Activated CD8-positive, alpha-beta memory T cell treated with anti-CD3 and anti-CD28 coated beads, Interleukin-2, amount 10 ng/mL, durations not matched to agents 7 days and 5 days (primary cell): Measurements from ENCODE around the gene RALGAPB. TPM values are rescaled to one million over a fixed set of nuclear protein-coding genes. Genes with fewer than 3 reads are reported as not detected.
A peak's percentile ranks its signal among the peaks of the same experiment; 100 is the strongest.
"Not testable (repeated sequence)": the region's sequence is repeated elsewhere in the genome, so short reads cannot be mapped to it uniquely, and the experiment has no call there.

Source experiments
- ATAC-seq: fragments of 150-1000 bp; cut with Tn5 transposase; one replicate; pipeline ENCODE4 v1.10.0; 2021; ENCODE audit warnings: moderate library complexity
- CTCF ChIA-PET: fragments of 350-600 bp; sonication (Branson Sonifier 250); formaldehyde crosslinking; loops from one replicate; lab custom pipeline; 2021; ENCODE audit warnings: antibody characterized with exemption; lab: Charles Lee
- DNase-seq: peaks from one replicate; pipeline ENCODE4 v3.0.0-alpha.2; 2020
- H3K27ac Mint-ChIP-seq: one replicate; pipeline ENCODE4 v1.8.0; 2021; ENCODE audit warnings: mild to moderate bottlenecking, mixed read lengths
- H3K27me3 Mint-ChIP-seq: one replicate; pipeline ENCODE4 v1.8.0; 2021; ENCODE audit warnings: mixed read lengths
- H3K36me3 Mint-ChIP-seq: one replicate; pipeline ENCODE4 v1.8.0; 2021; ENCODE audit warnings: mild to moderate bottlenecking, mixed read lengths
- H3K4me1 Mint-ChIP-seq: one replicate; pipeline ENCODE4 v1.8.0; 2021; ENCODE audit warnings: mixed read lengths
- H3K4me3 Mint-ChIP-seq: one replicate; pipeline ENCODE4 v1.8.0; 2021; ENCODE audit warnings: mild to moderate bottlenecking, moderate library complexity, mixed read lengths
- H3K9me3 Mint-ChIP-seq: one replicate; pipeline ENCODE4 v1.8.0; 2022; ENCODE audit warnings: low read depth, mixed read lengths
- total RNA-seq, 2 experiments: library from RNA; stranded (reverse); gene quantifications; one replicate each; pipeline ENCODE4 v1.2.3, GENCODE V29; 2021

Gene RALGAPB
- total RNA-seq, 2 experiments from 2014 or later = 31.9 to 32.2 TPM

GRCh38 chr20:38471987-38472512 lies 593 bp upstream of the RALGAPB start:
- Mint-ChIP-seq H3K9me3 (no peaks in the 10 kb centered on the region), H3K4me3 (peak overlapping the region; percentile 83), H3K27me3 (peaks cover 6% of the 10 kb centered on the region), H3K36me3 (peaks cover 5% of the 10 kb centered on the region), H3K4me1 (peaks cover 39% of the 10 kb centered on the region), H3K27ac (peak overlapping the region; percentile 71)
- ATAC-seq = no peak
- no peak for DNase-seq
- CTCF ChIA-PET = interaction anchor here (0.9 to 3.1 kb wide), 9 partner anchors 12 to 279 kb away, joined by 3 to 22 read pairs (median 4); partner anchors contain the start of gene SNHG17

DNA sequence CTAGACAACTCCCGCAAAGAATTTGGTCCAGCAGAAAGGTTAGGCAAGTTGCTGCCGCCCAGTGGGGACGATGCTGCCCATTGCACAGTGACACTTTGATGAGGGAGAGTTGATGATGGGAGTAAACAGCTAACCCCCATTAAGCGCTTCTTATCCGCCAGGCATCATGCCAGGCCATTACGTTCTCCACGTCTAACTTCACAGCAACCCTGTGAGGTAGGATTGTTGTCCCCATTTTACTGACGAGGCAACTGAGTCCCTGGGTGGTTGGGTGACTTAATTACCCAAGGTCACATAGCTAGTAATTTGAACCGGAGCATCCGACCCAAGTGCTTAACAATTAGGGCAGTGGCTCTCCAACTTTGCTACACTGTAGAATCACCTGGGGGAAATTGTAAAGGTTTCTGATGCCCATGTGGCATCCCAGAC lies 738 bp downstream of the RALGAPB start:
- H3K4me1 Mint-ChIP-seq = peaks cover 39% of the 10 kb centered on the region
- H3K36me3 Mint-ChIP-seq = peaks cover 5% of the 10 kb centered on the region
- H3K27ac Mint-ChIP-seq = peak overlapping the region; percentile 76
- H3K9me3 Mint-ChIP-seq = no peaks in the 10 kb centered on the region
- H3K4me3 Mint-ChIP-seq = peak overlapping the region; percentile 83
- DNase-seq (no peak), ATAC-seq (no peak)
- CTCF ChIA-PET = interaction anchor here (1.4 to 3.1 kb wide), 7 partner anchors 16 to 156 kb away, joined by 3 to 22 read pairs (median 4); partner anchors contain the start of gene SNHG17
- peaks cover 6% of the 10 kb centered on the region for H3K27me3 Mint-ChIP-seq

- Mint-ChIP-seq H3K9me3 (peaks cover 2% of the 10 kb centered on the region), H3K27me3 (no peaks in the 10 kb centered on the region), H3K27ac (no peak overlapping the region), H3K36me3 (peaks cover 17% of the 10 kb centered on the region), H3K4me3 (no peak overlapping the region), H3K4me1 (peaks cover 32% of the 10 kb centered on the region)
- no peak for DNase-seq
- no peak for ATAC-seq
- CTCF ChIA-PET = no interaction called here
Measured at GRCh38 chr20:38477747-38478146, 5.1 kb downstream of the RALGAPB start.

DNA sequence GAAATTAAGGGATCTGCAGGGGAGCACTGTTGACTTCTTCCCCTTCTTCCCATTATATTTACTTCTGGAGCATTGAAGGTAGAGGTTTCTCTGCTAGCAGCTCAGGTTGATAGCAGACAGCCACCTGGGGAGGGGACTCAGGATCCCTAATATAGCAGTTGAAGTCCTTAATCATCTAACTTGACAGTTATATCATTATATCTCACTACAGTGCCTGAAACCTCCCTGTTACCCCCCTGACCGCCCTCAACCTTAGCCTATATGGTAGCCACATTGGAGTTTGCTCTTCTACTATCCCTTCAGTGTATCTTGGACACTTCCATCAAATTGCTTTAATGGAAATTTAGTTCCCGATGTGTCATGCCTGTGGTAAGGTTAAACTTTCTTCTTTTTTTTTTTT lies 7.0 kb downstream of the RALGAPB start:
- H3K27ac Mint-ChIP-seq = no peak overlapping the region
- CTCF ChIA-PET = interaction anchor here (0.7 to 0.8 kb wide), 2 partner anchors 55 to 72 kb away, joined by 3 read pairs; no protein-coding TSS in a partner anchor
- H3K36me3 Mint-ChIP-seq = peaks cover 16% of the 10 kb centered on the region
- H3K27me3 Mint-ChIP-seq = no peaks in the 10 kb centered on the region
- peaks cover 18% of the 10 kb centered on the region for H3K4me1 Mint-ChIP-seq
- ATAC-seq (no peak), DNase-seq (no peak)
- H3K4me3 Mint-ChIP-seq = no peak overlapping the region
- H3K9me3 Mint-ChIP-seq = peaks cover 2% of the 10 kb centered on the region

DNA sequence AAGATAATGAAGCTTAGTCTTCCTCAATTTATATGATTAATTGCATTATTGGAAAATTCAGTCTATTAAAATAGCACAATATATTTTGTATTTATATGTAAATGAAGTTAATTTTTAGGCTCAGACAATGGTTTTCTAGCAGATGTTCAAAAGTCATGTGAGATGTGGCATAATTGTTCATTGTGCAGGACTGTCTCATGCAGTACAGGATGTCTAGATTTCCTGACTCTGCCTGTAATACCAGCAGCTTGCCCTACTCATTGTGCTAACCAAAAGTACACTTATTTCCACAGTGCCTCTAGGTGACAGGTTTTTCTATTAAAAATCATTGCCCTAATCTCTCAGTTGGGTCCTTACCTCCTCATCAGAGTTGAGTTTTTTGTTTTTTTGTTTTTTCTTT lies 12.4 kb downstream of the RALGAPB start:
- peaks cover 3% of the 10 kb centered on the region for H3K4me1 Mint-ChIP-seq
- H3K4me3 Mint-ChIP-seq = no peak overlapping the region
- H3K9me3 Mint-ChIP-seq = peaks cover 2% of the 10 kb centered on the region
- no peaks in the 10 kb centered on the region for H3K27me3 Mint-ChIP-seq
- H3K36me3 Mint-ChIP-seq = peaks cover 23% of the 10 kb centered on the region
- H3K27ac Mint-ChIP-seq = no peak overlapping the region
- CTCF ChIA-PET = no interaction called here
- DNase-seq (no peak), ATAC-seq (no peak)

GRCh38 chr20:38489181-38489580 lies 16.5 kb downstream of the RALGAPB start:
- DNase-seq (no peak), ATAC-seq (no peak)
- Mint-ChIP-seq H3K36me3 (peaks cover 34% of the 10 kb centered on the region), H3K9me3 (no peaks in the 10 kb centered on the region), H3K4me1 (peaks cover 3% of the 10 kb centered on the region), H3K27me3 (no peaks in the 10 kb centered on the region), H3K4me3 (no peak overlapping the region), H3K27ac (no peak overlapping the region)
- CTCF ChIA-PET = no interaction called here

GRCh38 chr20:38497246-38497935 lies 24.7 kb downstream of the RALGAPB start:
- no peak overlapping the region for H3K27ac Mint-ChIP-seq
- H3K9me3 Mint-ChIP-seq = no peaks in the 10 kb centered on the region
- H3K4me3 Mint-ChIP-seq = no peak overlapping the region
- DNase-seq (no peak), ATAC-seq (no peak)
- H3K4me1 Mint-ChIP-seq = no peaks in the 10 kb centered on the region
- H3K27me3 Mint-ChIP-seq = no peaks in the 10 kb centered on the region
- H3K36me3 Mint-ChIP-seq = peaks cover 46% of the 10 kb centered on the region
- CTCF ChIA-PET = interaction anchor here (1.3 kb wide), 1 partner anchor 25 kb away, joined by 3 read pairs; the partner anchor contains the start of gene RALGAPB

- DNase-seq (no peak), ATAC-seq (no peak)
- H3K4me3 Mint-ChIP-seq = no peak overlapping the region
- H3K27me3 Mint-ChIP-seq = no peaks in the 10 kb centered on the region
- no peaks in the 10 kb centered on the region for H3K9me3 Mint-ChIP-seq
- no peaks in the 10 kb centered on the region for H3K4me1 Mint-ChIP-seq
- H3K36me3 Mint-ChIP-seq = peaks cover 48% of the 10 kb centered on the region
- CTCF ChIA-PET = no interaction called here
- no peak overlapping the region for H3K27ac Mint-ChIP-seq
Measured at GRCh38 chr20:38498909-38499308, 26.3 kb downstream of the RALGAPB start.

DNA sequence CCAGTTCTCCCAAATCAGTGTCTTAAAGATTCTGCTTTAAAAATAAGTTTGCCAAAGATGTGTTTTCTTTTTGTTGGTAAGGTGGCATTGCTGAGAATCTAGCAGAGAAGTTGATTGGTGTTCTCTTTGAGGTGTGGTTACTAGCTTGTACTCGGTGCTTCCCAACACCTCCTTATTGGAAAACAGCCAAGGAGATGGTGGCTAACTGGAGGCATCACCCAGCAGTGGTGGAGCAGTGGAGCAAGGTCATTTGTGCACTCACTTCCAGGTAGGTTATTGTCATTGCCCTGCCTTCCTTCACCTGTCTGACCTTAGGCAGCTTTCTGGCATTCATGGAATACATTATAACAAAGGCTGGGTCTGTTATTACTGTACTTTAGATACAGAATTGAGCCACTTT lies 26.7 kb downstream of the RALGAPB start:
- Mint-ChIP-seq H3K9me3 (no peaks in the 10 kb centered on the region), H3K27ac (no peak overlapping the region), H3K27me3 (no peaks in the 10 kb centered on the region), H3K4me1 (no peaks in the 10 kb centered on the region), H3K36me3 (peaks cover 48% of the 10 kb centered on the region), H3K4me3 (no peak overlapping the region)
- DNase-seq = no peak
- no peak for ATAC-seq
- CTCF ChIA-PET = no interaction called here

GRCh38 chr20:38501858-38502436 lies 29.3 kb downstream of the RALGAPB start:
- ATAC-seq (no peak), DNase-seq (no peak)
- Mint-ChIP-seq H3K4me1 (no peaks in the 10 kb centered on the region), H3K9me3 (peaks cover 4% of the 10 kb centered on the region), H3K4me3 (no peak overlapping the region), H3K36me3 (peaks cover 49% of the 10 kb centered on the region), H3K27ac (no peak overlapping the region), H3K27me3 (no peaks in the 10 kb centered on the region)
- CTCF ChIA-PET = no interaction called here

DNA sequence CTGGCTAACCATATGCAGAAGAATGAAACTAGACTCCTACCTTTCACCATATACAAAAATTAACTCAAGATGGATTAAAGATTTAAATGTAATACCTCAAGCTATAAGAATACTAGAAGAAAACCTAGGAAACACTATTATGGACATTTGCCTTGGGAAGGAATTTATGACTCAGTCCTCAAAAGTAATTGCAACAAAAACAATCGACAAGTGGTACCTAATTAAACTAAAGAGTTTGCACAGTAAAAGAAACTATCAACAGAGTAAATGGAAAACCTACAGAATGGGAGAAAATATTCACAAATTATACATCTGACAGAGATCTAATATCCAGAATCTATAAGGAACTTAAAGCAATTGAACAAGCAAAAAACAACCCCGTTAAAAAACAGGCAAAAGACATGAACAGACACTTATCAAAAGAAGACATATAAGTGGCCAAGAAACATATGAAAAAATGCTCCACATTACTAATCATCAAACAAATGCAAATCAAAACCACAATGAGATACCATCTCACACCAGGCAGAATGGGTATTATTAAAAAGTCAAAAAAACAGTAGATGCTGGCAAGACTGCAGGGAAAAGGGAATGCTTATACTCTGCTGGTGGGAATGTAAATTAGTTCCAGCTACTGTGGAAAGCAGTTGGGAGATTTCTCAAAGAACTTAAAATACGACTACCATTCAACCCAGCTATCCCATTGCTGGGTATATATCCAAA lies 31.9 kb downstream of the RALGAPB start:
- Mint-ChIP-seq H3K36me3 (peaks cover 43% of the 10 kb centered on the region), H3K9me3 (peaks cover 4% of the 10 kb centered on the region), H3K4me3 (no peak overlapping the region), H3K27me3 (no peaks in the 10 kb centered on the region), H3K4me1 (no peaks in the 10 kb centered on the region), H3K27ac (no peak overlapping the region)
- DNase-seq (no peak), ATAC-seq (no peak)
- CTCF ChIA-PET = no interaction called here

GRCh38 chr20:38505091-38505455 lies 32.4 kb downstream of the RALGAPB start:
- no peaks in the 10 kb centered on the region for H3K4me1 Mint-ChIP-seq
- ATAC-seq (no peak), DNase-seq (no peak)
- H3K9me3 Mint-ChIP-seq = peaks cover 4% of the 10 kb centered on the region
- H3K4me3 Mint-ChIP-seq = no peak overlapping the region
- CTCF ChIA-PET = no interaction called here
- no peak overlapping the region for H3K27ac Mint-ChIP-seq
- H3K27me3 Mint-ChIP-seq = no peaks in the 10 kb centered on the region
- H3K36me3 Mint-ChIP-seq = peaks cover 46% of the 10 kb centered on the region

DNA sequence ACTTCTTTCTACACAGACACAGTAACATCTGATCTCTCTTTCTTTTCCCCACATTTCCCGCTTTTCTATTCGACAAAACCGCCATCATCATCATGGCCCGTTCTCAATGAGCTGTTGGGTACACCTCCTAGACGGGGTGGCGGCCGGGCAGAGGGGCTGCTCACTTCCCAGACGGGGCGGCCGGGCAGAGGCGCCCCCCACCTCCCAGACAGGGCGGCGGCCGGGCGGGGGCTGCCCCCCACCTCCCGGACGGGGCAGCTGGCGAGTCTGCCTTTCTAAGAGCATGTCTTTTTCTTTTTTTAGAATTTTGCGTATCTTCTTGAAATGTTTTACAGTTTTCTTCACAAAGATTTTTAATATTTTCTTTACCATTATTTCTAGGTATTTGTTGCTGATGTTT lies 39.1 kb downstream of the RALGAPB start:
- H3K9me3 Mint-ChIP-seq, DNase-seq, H3K4me3 Mint-ChIP-seq, H3K27ac Mint-ChIP-seq, ATAC-seq, H3K27me3 Mint-ChIP-seq, CTCF ChIA-PET, H3K4me1 Mint-ChIP-seq: not testable (repeated sequence)
- H3K36me3 Mint-ChIP-seq = peaks cover 31% of the 10 kb centered on the region
